Ectodermal cell (in vitro differentiated cells): ENCODE data around the gene SIMC1.
"Not testable (repeated sequence)": the region's sequence is repeated elsewhere in the genome, so short reads cannot be mapped to it uniquely, and the experiment has no call there.

Experiments used
- H3K27ac ChIP-seq: 2 replicates; pipeline ENCODE4 v1.7.0; 2013; ENCODE audit warnings: mild to moderate bottlenecking, low read depth, low read length; ENCODE audit not compliant: insufficient read depth, poor library complexity, severe bottlenecking
- H3K27me3 ChIP-seq: 2 replicates; pipeline ENCODE4 v1.7.0; 2013; ENCODE audit warnings: mild to moderate bottlenecking, low read length; ENCODE audit not compliant: insufficient read depth, control insufficient read depth, poor library complexity, severe bottlenecking
- H3K36me3 ChIP-seq: one replicate; pipeline ENCODE4 v1.7.0; 2013; ENCODE audit warnings: low read length; ENCODE audit not compliant: control insufficient read depth, insufficient read depth
- H3K4me1 ChIP-seq: one replicate; pipeline ENCODE4 v1.7.0; 2013; ENCODE audit warnings: low read length; ENCODE audit not compliant: control insufficient read depth, insufficient read depth
- H3K4me3 ChIP-seq: 2 replicates; pipeline ENCODE4 v1.7.0; 2013; ENCODE audit warnings: low read depth, low read length, control low read depth; ENCODE audit not compliant: insufficient read depth
- H3K9me3 ChIP-seq: 2 replicates; pipeline ENCODE4 v1.7.0; 2013; ENCODE audit warnings: mild to moderate bottlenecking, low read length, moderate library complexity; ENCODE audit not compliant: control insufficient read depth
- WGBS, 2 experiments: methylation state at CpG; one replicate each; pipeline ENCODE4 v1.1.7; 2013; ENCODE audit warnings: missing lambda C conversion rate in 2 of 2; 5-methylcytosine and 5-hydroxymethylcytosine counted together

SIMC1 gene

GRCh38 chr5:176216393-176216916 is 21.8 kb upstream of the SIMC1 start:
- not testable (repeated sequence) for H3K9me3 ChIP-seq, H3K4me3 ChIP-seq, H3K36me3 ChIP-seq, H3K27ac ChIP-seq, H3K27me3 ChIP-seq, H3K4me1 ChIP-seq
- 89 to 94% methylated on average over 8 to 9 of the region's 9 CpGs for WGBS, 2 experiments

- H3K36me3 ChIP-seq, H3K27me3 ChIP-seq, H3K27ac ChIP-seq, H3K9me3 ChIP-seq, H3K4me3 ChIP-seq, H3K4me1 ChIP-seq: not testable (repeated sequence)
- WGBS, 2 experiments: 21% methylated on average over 3 of the region's 5 CpGs; no CpG with 5 or more reads in 1 of the 2 experiments
These were observed 21.0 kb upstream of the SIMC1 start for GRCh38 chr5:176217188-176217729.

- not testable (repeated sequence) for H3K4me1 ChIP-seq, H3K27ac ChIP-seq, H3K9me3 ChIP-seq, H3K27me3 ChIP-seq, H3K4me3 ChIP-seq, H3K36me3 ChIP-seq
- 100% methylated on average over 1 to 2 of the region's 2 CpGs for WGBS, 2 experiments
These were observed 20.5 kb upstream of the SIMC1 start for GRCh38 chr5:176217764-176218163.

- H3K9me3 ChIP-seq, H3K4me3 ChIP-seq, H3K36me3 ChIP-seq, H3K27ac ChIP-seq, H3K4me1 ChIP-seq, H3K27me3 ChIP-seq: not testable (repeated sequence)
- WGBS, 2 experiments: 97% methylated on average over 31 to 32 of the region's 38 CpGs
These were observed 16.2 kb upstream of the SIMC1 start for GRCh38 chr5:176222006-176222405.

- H3K36me3 ChIP-seq: not testable (repeated sequence)
These were observed 9.9 kb upstream of the SIMC1 start for GRCh38 chr5:176228358-176228757.

GRCh38 chr5:176233253-176233652 is 5.0 kb upstream of the SIMC1 start:
- WGBS, 2 experiments: 87 to 91% methylated on average over 4 of the region's 5 CpGs

More at GRCh38 chr5:176228358-176228757, 9.9 kb upstream of the SIMC1 start:
- not testable (repeated sequence) for H3K27me3 ChIP-seq, H3K4me1 ChIP-seq, H3K9me3 ChIP-seq, H3K4me3 ChIP-seq, H3K27ac ChIP-seq
- WGBS, 2 experiments: no CpG with 5 or more reads among the region's 1 CpG

GRCh38 chr5:176235155-176235554 is 3.1 kb upstream of the SIMC1 start:
- 26 to 32% methylated on average over 1 of the region's 1 CpG for WGBS, 2 experiments
- H3K4me3 ChIP-seq, H3K27ac ChIP-seq, H3K27me3 ChIP-seq, H3K4me1 ChIP-seq, H3K36me3 ChIP-seq, H3K9me3 ChIP-seq: not testable (repeated sequence)

More at GRCh38 chr5:176233253-176233652, 5.0 kb upstream of the SIMC1 start:
- H3K27me3 ChIP-seq, H3K27ac ChIP-seq, H3K4me1 ChIP-seq, H3K36me3 ChIP-seq, H3K9me3 ChIP-seq, H3K4me3 ChIP-seq: not testable (repeated sequence)

- H3K4me1 ChIP-seq, H3K27me3 ChIP-seq, H3K27ac ChIP-seq, H3K9me3 ChIP-seq, H3K36me3 ChIP-seq: not testable (repeated sequence)
- H3K4me3 ChIP-seq: peak overlapping the region; percentile 32
- WGBS, 2 experiments: no CpG with 5 or more reads among the region's 59 CpGs
These were observed 540 bp downstream of the SIMC1 start for GRCh38 chr5:176238645-176239283.

GRCh38 chr5:176239304-176239703 is 1.1 kb downstream of the SIMC1 start:
- H3K9me3 ChIP-seq, H3K36me3 ChIP-seq, H3K27me3 ChIP-seq, H3K4me3 ChIP-seq, H3K27ac ChIP-seq, H3K4me1 ChIP-seq: not testable (repeated sequence)
- no CpG with 5 or more reads among the region's 10 CpGs for WGBS, 2 experiments

GRCh38 chr5:176244318-176244717 is 6.1 kb downstream of the SIMC1 start:
- WGBS, 2 experiments: no CpG with 5 or more reads among the region's 2 CpGs

More at GRCh38 chr5:176244318-176244717, 6.1 kb downstream of the SIMC1 start:
- not testable (repeated sequence) for H3K36me3 ChIP-seq, H3K27me3 ChIP-seq, H3K9me3 ChIP-seq, H3K4me3 ChIP-seq, H3K27ac ChIP-seq, H3K4me1 ChIP-seq
